ENCODE results near the gene CNGA3. TPM values are rescaled to one million over a fixed set of nuclear protein-coding genes. Genes with fewer than 3 reads are reported as not detected.

The CNGA3 gene
- polyA plus RNA-seq, 2 of the 4 experiments (the other 2 are of a cell fraction) = not detected

GRCh38 chr2:98441706-98442450 lies 95.6 kb downstream of the CNGA3 start:
- peaks cover 14% of the 10 kb centered on the region for H3K4me1 ChIP-seq
- ChIA-PET POLR2A (no interaction called here), CTCF (interaction anchor here (0.8 to 1.4 kb wide), 2 partner anchors 28 to 396 kb away, joined by 4 to 5 read pairs; no protein-coding TSS in a partner anchor)
- H3K27ac ChIP-seq = no peak overlapping the region
- 74% methylated on average over 7 of the region's 7 CpGs for WGBS (ENCODE audit: missing lambda C conversion rate)
- no peak overlapping the region for H3K4me2 ChIP-seq
- H3K4me3 ChIP-seq = no peak overlapping the region
- TF ChIP-seq JUN (IDR thresholded peaks at IDR 0.05) = no peak
- no peak for TF ChIP-seq MAZ (IDR thresholded peaks at IDR 0.05; ENCODE audit: borderline replicate concordance, low read depth, low read length)
- no peak for TF ChIP-seq SMC3 (IDR thresholded peaks at IDR 0.05)
- no peak for TF ChIP-seq HEYL (CRISPR knock-in tag; IDR thresholded peaks at IDR 0.05)
- no peak for TF ChIP-seq JUNB (IDR thresholded peaks at IDR 0.05)
- TF ChIP-seq RNF2 (IDR thresholded peaks at IDR 0.05; ENCODE audit: borderline replicate concordance, low read depth) = no peak
- no peak for TF ChIP-seq RFX5 (IDR thresholded peaks at IDR 0.05)
- no peak for TF ChIP-seq CHD2 (IDR thresholded peaks at IDR 0.05; ENCODE audit: low read length, partially characterized antibody)
- no peak for TF ChIP-seq BCL3 (IDR thresholded peaks at IDR 0.05)
- TF ChIP-seq CBX2 (IDR thresholded peaks at IDR 0.05; ENCODE audit: borderline replicate concordance, low read depth) = no peak
- no peak for TF ChIP-seq HDAC2 (IDR thresholded peaks at IDR 0.05)
- DNase-seq (ENCODE audit: low read depth in 1 of 2, low spot score in 1 of 2) (no peak), ATAC-seq (no peak), FAIRE-seq (no peak)
- no peaks in the 10 kb centered on the region for H3K9me3 ChIP-seq

DNA sequence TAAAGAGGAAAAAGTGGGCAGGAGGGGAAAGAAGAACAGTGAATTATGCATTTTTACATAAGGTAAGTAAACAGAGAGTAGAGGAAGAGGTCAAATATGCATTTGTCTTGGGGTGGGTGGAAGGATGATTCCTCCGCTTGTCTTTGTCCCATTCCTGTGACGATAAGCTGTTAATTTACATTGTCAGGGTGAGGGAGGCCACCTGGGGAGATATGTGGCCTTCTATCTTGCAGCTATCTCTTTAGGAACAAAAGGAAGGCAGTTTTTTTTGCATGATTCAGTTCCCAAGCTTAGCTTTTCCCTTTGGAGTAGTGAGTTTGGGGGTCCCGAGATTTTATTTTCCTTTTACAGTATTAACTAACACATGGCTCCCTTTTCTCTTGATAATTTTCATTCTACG lies 96.2 kb downstream of the CNGA3 start:
- Histone ChIP-seq H3K4me1 (peaks cover 14% of the 10 kb centered on the region), H3K4me2 (no peak overlapping the region), H3K27ac (no peak overlapping the region), H3K4me3 (no peak overlapping the region), H3K9me3 (no peaks in the 10 kb centered on the region)
- ATAC-seq (no peak), FAIRE-seq (no peak), DNase-seq (ENCODE audit: low read depth in 1 of 2, low spot score in 1 of 2) (no peak)
- CTCF ChIA-PET = interaction anchor here (0.8 kb wide), 1 partner anchor 395 kb away, joined by 5 read pairs; no protein-coding TSS in a partner anchor
- TF ChIP-seq HEYL (CRISPR knock-in tag; IDR thresholded peaks at IDR 0.05) (no peak), EHMT2 (IDR thresholded peaks at IDR 0.05; ENCODE audit: low read depth) (no peak), ZC3H11A (IDR thresholded peaks at IDR 0.05) (no peak), HOXB13 (CRISPR knock-in tag; IDR thresholded peaks at IDR 0.05; ENCODE audit: low read depth) (no peak), CEBPB (IDR thresholded peaks at IDR 0.05) (no peak), FOSB (CRISPR knock-in tag; IDR thresholded peaks at IDR 0.05) (no peak), NFE2L2 (conservative IDR thresholded peaks at IDR 0.05; ENCODE audit: low read length) (no peak), CHD4 (IDR thresholded peaks at IDR 0.05; ENCODE audit: borderline replicate concordance) (no peak), POLR2AphosphoS2 (conservative IDR thresholded peaks at IDR 0.05; ENCODE audit: low read length) (no peak), ZSCAN20 (CRISPR knock-in tag; IDR thresholded peaks at IDR 0.05) (no peak), BHLHE40 (IDR thresholded peaks at IDR 0.05; ENCODE audit: low read depth, low read length) (no peak), RFX5 (IDR thresholded peaks at IDR 0.05) (no peak), MAFK (IDR thresholded peaks at IDR 0.05; ENCODE audit: partially characterized antibody) (no peak), REST (IDR thresholded peaks at IDR 0.05) (no peak), CHD2 (IDR thresholded peaks at IDR 0.05; ENCODE audit: low read length, partially characterized antibody) (no peak), JUNB (IDR thresholded peaks at IDR 0.05) (no peak), KDM5A (IDR thresholded peaks at IDR 0.05) (no peak), ZFP36 (IDR thresholded peaks at IDR 0.05; ENCODE audit: borderline replicate concordance, partially characterized antibody) (no peak)
- TF ChIP-seq, protein P1, sequence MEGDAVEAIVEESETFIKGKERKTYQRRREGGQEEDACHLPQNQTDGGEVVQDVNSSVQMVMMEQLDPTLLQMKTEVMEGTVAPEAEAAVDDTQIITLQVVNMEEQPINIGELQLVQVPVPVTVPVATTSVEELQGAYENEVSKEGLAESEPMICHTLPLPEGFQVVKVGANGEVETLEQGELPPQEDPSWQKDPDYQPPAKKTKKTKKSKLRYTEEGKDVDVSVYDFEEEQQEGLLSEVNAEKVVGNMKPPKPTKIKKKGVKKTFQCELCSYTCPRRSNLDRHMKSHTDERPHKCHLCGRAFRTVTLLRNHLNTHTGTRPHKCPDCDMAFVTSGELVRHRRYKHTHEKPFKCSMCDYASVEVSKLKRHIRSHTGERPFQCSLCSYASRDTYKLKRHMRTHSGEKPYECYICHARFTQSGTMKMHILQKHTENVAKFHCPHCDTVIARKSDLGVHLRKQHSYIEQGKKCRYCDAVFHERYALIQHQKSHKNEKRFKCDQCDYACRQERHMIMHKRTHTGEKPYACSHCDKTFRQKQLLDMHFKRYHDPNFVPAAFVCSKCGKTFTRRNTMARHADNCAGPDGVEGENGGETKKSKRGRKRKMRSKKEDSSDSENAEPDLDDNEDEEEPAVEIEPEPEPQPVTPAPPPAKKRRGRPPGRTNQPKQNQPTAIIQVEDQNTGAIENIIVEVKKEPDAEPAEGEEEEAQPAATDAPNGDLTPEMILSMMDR (IDR thresholded peaks at IDR 0.05) = no peak
- TF ChIP-seq, protein P2, sequence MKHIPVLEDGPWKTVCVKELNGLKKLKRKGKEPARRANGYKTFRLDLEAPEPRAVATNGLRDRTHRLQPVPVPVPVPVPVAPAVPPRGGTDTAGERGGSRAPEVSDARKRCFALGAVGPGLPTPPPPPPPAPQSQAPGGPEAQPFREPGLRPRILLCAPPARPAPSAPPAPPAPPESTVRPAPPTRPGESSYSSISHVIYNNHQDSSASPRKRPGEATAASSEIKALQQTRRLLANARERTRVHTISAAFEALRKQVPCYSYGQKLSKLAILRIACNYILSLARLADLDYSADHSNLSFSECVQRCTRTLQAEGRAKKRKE (CRISPR knock-in tag; IDR thresholded peaks at IDR 0.05; ENCODE audit: low read depth) = no peak
- POLR2A ChIA-PET = no interaction called here
- WGBS (ENCODE audit: missing lambda C conversion rate) = 80% methylated on average over 4 of the region's 4 CpGs
